ENCODE data around the gene DLST.

DNA sequence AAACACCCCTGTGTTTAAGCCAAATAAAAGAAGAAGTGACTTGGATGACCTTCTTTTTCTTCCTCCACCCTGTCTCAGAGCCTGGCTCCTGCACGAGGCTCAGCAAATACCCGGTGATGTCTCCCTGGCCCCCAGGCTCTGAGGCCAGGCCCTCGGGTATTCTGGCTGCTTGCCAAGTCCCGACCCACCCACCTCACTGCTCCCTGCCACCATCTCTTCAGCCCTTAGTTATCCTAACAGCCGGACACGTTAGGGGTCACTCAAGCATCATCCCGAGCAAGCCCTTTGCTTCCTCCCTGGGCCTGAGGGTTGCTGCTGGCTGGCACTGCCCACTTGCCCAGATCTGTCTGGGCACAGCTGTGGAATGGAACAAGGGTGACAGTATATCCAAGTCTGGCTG, 34.1 kb downstream of the DLST start:
- TF ChIP-seq, protein P1, sequence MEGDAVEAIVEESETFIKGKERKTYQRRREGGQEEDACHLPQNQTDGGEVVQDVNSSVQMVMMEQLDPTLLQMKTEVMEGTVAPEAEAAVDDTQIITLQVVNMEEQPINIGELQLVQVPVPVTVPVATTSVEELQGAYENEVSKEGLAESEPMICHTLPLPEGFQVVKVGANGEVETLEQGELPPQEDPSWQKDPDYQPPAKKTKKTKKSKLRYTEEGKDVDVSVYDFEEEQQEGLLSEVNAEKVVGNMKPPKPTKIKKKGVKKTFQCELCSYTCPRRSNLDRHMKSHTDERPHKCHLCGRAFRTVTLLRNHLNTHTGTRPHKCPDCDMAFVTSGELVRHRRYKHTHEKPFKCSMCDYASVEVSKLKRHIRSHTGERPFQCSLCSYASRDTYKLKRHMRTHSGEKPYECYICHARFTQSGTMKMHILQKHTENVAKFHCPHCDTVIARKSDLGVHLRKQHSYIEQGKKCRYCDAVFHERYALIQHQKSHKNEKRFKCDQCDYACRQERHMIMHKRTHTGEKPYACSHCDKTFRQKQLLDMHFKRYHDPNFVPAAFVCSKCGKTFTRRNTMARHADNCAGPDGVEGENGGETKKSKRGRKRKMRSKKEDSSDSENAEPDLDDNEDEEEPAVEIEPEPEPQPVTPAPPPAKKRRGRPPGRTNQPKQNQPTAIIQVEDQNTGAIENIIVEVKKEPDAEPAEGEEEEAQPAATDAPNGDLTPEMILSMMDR (conservative IDR thresholded peaks at IDR 0.05), result no peak
- TF ChIP-seq EZH2 (IDR thresholded peaks at IDR 0.05; ENCODE audit: low read depth), result no peak
